HCT116 (cell line): ENCODE measurements around the gene CD7. TPM values are rescaled to one million over a fixed set of nuclear protein-coding genes. Genes with fewer than 3 reads are reported as not detected.
A peak's percentile ranks its signal among the peaks of the same experiment; 100 is the strongest.

Experiments used
- ATAC-seq: fragments of 200-7000 bp; cut with Tn5 transposase; 2 replicates; pipeline ENCODE4 v1.9.1; 2020; ENCODE audit warnings: mild to moderate bottlenecking, moderate library complexity
- BruUV-seq: library from RNA; stranded (reverse); fragments of 400-500 nt; replicated peaks from 2 replicates; lab custom pipeline; 2021; lab: Mats Ljungman, UMichigan
- CTCF ChIA-PET: fragments of 300-600 bp; sonication (Branson Sonifier 250); formaldehyde crosslinking; loops from one replicate; lab custom pipeline; 2021; ENCODE audit warnings: antibody characterized with exemption; lab: Charles Lee
- POLR2A ChIA-PET: fragments of 300-600, 350-600 bp; sonication (Branson Sonifier 250); formaldehyde crosslinking; loops from one replicate; lab custom pipeline; 2021; ENCODE audit warnings: antibody characterized with exemption; lab: Charles Lee
- RAD21 ChIA-PET, 2 experiments: fragments of 300-600 bp; sonication (Branson Sonifier 250); formaldehyde crosslinking; loops; one replicate each; lab custom pipeline; 2023; ENCODE audit warnings: low total read pairs in 2 of 2; ENCODE audit not compliant: uncharacterized antibody in 2 of 2, unreplicated experiment in 2 of 2, low non-redundant PET in 1 of 2; lab: Charles Lee
- DNase-seq: peaks from one replicate; pipeline ENCODE4 v3.0.0-alpha.2; 2010; ENCODE audit warnings: low read depth, low spot score
- H2AFZ ChIP-seq: fragments of 200-600 bp; shearing (Covaris generic), sonication (generic); 2 replicates; pipeline ENCODE4 v1.6.1; 2017; ENCODE audit warnings: low read depth, mixed run types, mixed read lengths, antibody characterized with exemption, low read length; ENCODE audit not compliant: poor library complexity, severe bottlenecking
- H3K27ac ChIP-seq: 2 replicates; pipeline ENCODE4 v1.5.1; 2012; ENCODE audit warnings: low read depth, low read length
- H3K27me3 ChIP-seq: fragments of 200-600 bp; sonication (generic); 2 replicates; pipeline ENCODE4 v1.6.1; 2016; ENCODE audit warnings: mixed run types, low read length, mixed read lengths; ENCODE audit not compliant: insufficient read depth
- H3K36me3 ChIP-seq, 2 experiments: fragments of 200-500 bp in 1 of 2; fragments of 200-600 bp in 1 of 2; sonication (Bioruptor generic) in 1 of 2; sonication (generic) in 1 of 2; 2 replicates each; pipeline versions ENCODE4 v1.5.1 to v1.6.1; 2014 to 2016; ENCODE audit warnings: low read length in 2 of 2, inconsistent platforms in 1 of 2, mixed read lengths in 1 of 2, mixed run types in 1 of 2; ENCODE audit not compliant: insufficient read depth in 2 of 2, control insufficient read depth in 1 of 2
- H3K4me1 ChIP-seq, 2 experiments: fragments of 200-600 bp in 1 of 2; sonication (generic) in 1 of 2; 2 replicates each; pipeline versions ENCODE4 v1.5.1 to v1.6.1; 2012 to 2017; ENCODE audit warnings: low read length in 2 of 2, inconsistent platforms in 1 of 2, mild to moderate bottlenecking in 1 of 2, mixed read lengths in 1 of 2, mixed run types in 1 of 2, moderate library complexity in 1 of 2; ENCODE audit not compliant: insufficient read depth in 2 of 2, control insufficient read depth in 1 of 2
- H3K4me2 ChIP-seq: fragments of 200-600 bp; sonication (generic); 2 replicates; pipeline ENCODE4 v1.6.1; 2017; ENCODE audit warnings: mixed run types, low read length, mixed read lengths
- H3K4me3 ChIP-seq, 2 experiments: fragments of 200-600 bp in 1 of 2; sonication (generic) in 1 of 2; replicated peaks in 1 of 2; 2 replicates each; pipeline ENCODE4 v1.5.1; 2011 to 2016; ENCODE audit warnings: low read length in 2 of 2, control low read depth in 1 of 2, low read depth in 1 of 2, mild to moderate bottlenecking in 1 of 2, mixed read lengths in 1 of 2, mixed run types in 1 of 2
- H3K79me2 ChIP-seq: fragments of 200-600 bp; sonication (generic); 2 replicates; pipeline ENCODE4 v1.6.1; 2017; ENCODE audit warnings: mild to moderate bottlenecking, mixed run types, low read length, moderate library complexity, mixed read lengths; ENCODE audit not compliant: insufficient read depth
- H3K9ac ChIP-seq: fragments of 200-600 bp; sonication (generic); 2 replicates; pipeline ENCODE4 v1.6.1; 2016; ENCODE audit warnings: low read length, mixed read lengths
- H3K9me2 ChIP-seq: fragments of 200-600 bp; sonication (generic), shearing (Covaris generic); 2 replicates; pipeline ENCODE4 v1.6.1; 2017; ENCODE audit warnings: mixed run types, mild to moderate bottlenecking, moderate library complexity; ENCODE audit not compliant: insufficient read depth
- H3K9me3 ChIP-seq, 2 experiments: fragments of 200-500 bp in 1 of 2; fragments of 200-600 bp in 1 of 2; sonication (Bioruptor generic) in 1 of 2; sonication (generic) in 1 of 2; 2 replicates each; pipeline ENCODE4 v1.6.1; 2014 to 2017; ENCODE audit warnings: low read length in 2 of 2, mixed read lengths in 2 of 2, inconsistent platforms in 1 of 2, low read depth in 1 of 2, mild to moderate bottlenecking in 1 of 2, mixed run types in 1 of 2, moderate library complexity in 1 of 2; ENCODE audit not compliant: control insufficient read depth in 1 of 2, insufficient read depth in 1 of 2
- H4K20me1 ChIP-seq: fragments of 200-600 bp; sonication (generic), shearing (Covaris generic); 2 replicates; pipeline ENCODE4 v1.6.1; 2017; ENCODE audit warnings: mixed run types, mild to moderate bottlenecking, moderate library complexity; ENCODE audit not compliant: insufficient read depth
- CTCF ChIP-seq, 3 experiments: fragments of 200-600 bp in 1 of 3; sonication (generic) in 1 of 3; IDR thresholded peaks in 2 of 3; conservative IDR thresholded peaks in 1 of 3; 2 replicates each; pipeline ENCODE4 v1.5.1; 2012 to 2017; ENCODE audit warnings: low read depth in 2 of 3, low read length in 2 of 3, antibody characterized with exemption in 1 of 3, borderline replicate concordance in 1 of 3, control low read depth in 1 of 3, mild to moderate bottlenecking in 1 of 3, mixed read lengths in 1 of 3, mixed run types in 1 of 3, moderate library complexity in 1 of 3; ENCODE audit not compliant: insufficient read depth in 1 of 3
- EGR1 ChIP-seq: IDR thresholded peaks from 2 replicates; pipeline ENCODE4 v1.6.1; 2012; ENCODE audit warnings: low read depth
- ELF1 ChIP-seq: IDR thresholded peaks from 2 replicates; pipeline ENCODE4 v1.6.1; 2012; ENCODE audit warnings: low read depth, borderline replicate concordance
- EZH2 ChIP-seq: fragments of 200-600 bp; sonication (generic); IDR thresholded peaks from 2 replicates; pipeline ENCODE4 v1.6.1; 2017; ENCODE audit warnings: antibody characterized with exemption, mixed run types
- JUND ChIP-seq: IDR thresholded peaks from 2 replicates; pipeline ENCODE4 v1.6.1; 2012
- POLR2A ChIP-seq: IDR thresholded peaks from 2 replicates; pipeline ENCODE4 v1.7.0; 2011; ENCODE audit warnings: borderline replicate concordance; ENCODE audit not compliant: insufficient read depth, insufficient read length; ENCODE audit errors: extremely low read depth
- RAD21 ChIP-seq: IDR thresholded peaks from 2 replicates; pipeline ENCODE4 v1.6.1; 2012; ENCODE audit warnings: low read depth, mild to moderate bottlenecking
- SIN3A ChIP-seq: IDR thresholded peaks from 2 replicates; pipeline ENCODE4 v1.6.1; 2012; ENCODE audit warnings: low read depth
- TCF7L2 ChIP-seq: IDR thresholded peaks from 2 replicates; pipeline ENCODE4 v1.7.0; 2011; ENCODE audit warnings: borderline replicate concordance, inconsistent platforms; ENCODE audit not compliant: insufficient read depth, insufficient read length; ENCODE audit errors: extremely low read depth
- ZBTB33 ChIP-seq: IDR thresholded peaks from 2 replicates; pipeline ENCODE4 v1.6.1; 2011; ENCODE audit warnings: mild to moderate bottlenecking, low read length, moderate library complexity; ENCODE audit not compliant: insufficient replicate concordance; ENCODE audit errors: extremely low read depth
- intact Hi-C: fragments of 100-400 bp; cut with micrococcal nuclease; formaldehyde crosslinking; loops from 2 replicates; pipeline ENCODE4 v1.10.0; 2022
- total RNA-seq: library from RNA; stranded (reverse); gene quantifications from one replicate; pipeline ENCODE4 v1.2.1, GENCODE V29; 2021; ENCODE audit not compliant: unreplicated experiment

Gene CD7
- total RNA-seq, 1 experiment from 2014 or later = 0.61 TPM

DNA sequence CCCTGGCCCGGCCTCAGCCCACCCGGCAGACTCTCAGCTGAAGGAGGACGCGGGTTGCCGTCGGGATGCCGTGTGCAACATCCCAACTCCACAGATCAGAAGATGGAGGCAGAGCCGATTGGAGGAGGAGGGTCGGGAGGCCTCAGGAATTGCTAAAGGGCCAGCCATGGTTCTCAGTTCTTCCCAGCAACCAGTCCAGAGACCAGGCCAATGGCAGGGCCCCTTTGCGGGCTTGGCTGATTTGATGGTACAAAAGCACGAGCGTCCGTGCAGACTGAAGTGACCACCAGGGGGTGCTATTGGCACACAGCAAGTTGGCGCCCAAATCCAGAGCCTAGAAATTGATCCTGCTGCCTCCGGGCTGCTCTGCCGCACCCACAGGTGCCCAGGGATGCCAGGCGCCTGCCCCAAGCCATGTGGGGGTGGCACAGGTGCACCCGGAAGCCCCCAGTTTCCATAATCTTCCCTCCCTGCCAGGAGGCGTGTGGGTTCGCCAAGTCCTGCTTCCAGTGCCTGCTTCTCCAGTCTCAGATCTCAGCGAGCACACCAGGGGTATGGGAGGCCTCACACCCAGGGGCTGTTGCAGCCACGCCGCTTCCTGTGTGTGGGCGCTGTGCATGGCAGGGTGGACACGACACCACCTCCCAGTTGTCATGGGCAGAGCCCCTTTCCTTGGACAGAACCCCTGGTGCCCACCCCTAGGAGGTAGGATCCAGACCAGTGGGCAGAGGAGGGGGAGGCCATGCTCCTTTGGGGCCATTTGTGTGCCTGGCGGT is 34.5 kb upstream of the CD7 start:
- H3K79me2 ChIP-seq = no peaks in the 10 kb centered on the region
- no peaks in the 10 kb centered on the region for H4K20me1 ChIP-seq
- ATAC-seq = peak; percentile 92
- H3K9me3 ChIP-seq = no peaks in the 10 kb centered on the region
- 0 out of 2 replicates have a peak overlapping the region, but pooled peaks have one; percentile 4 for H3K9ac ChIP-seq
- peak overlapping the region; percentile 36 for H3K4me2 ChIP-seq
- TF ChIP-seq CTCF (IDR thresholded peaks at IDR 0.05 in 2 of 3, conservative IDR thresholded peaks at IDR 0.05 in 1 of 3; ENCODE audit: borderline replicate concordance in 1 of 3, insufficient read depth in 1 of 3, low read depth in 2 of 3, low read length in 2 of 3) (peak; percentile 97 to 99 (median 98)), EZH2 (no peak), RAD21 (peak; percentile 100)
- no peaks in the 10 kb centered on the region for H3K27me3 ChIP-seq
- no peaks in the 10 kb centered on the region for H3K9me2 ChIP-seq
- DNase-seq = peak; percentile 91
- no TSS peak for BruUV-seq
- ChIA-PET RAD21 (interaction anchor here in 1 of 2 experiments (0.7 kb wide), 1 partner anchor 323 kb away, joined by 3 read pairs; no protein-coding TSS in a partner anchor), POLR2A (no interaction called here), CTCF (interaction anchor here (1.0 to 1.6 kb wide), 3 partner anchors 8 to 109 kb away, joined by 3 to 6 read pairs (median 3); no protein-coding TSS in a partner anchor)
- peak overlapping the region; percentile 11 for H2AFZ ChIP-seq
- H3K27ac ChIP-seq = no peak overlapping the region
- no peaks in the 10 kb centered on the region for H3K36me3 ChIP-seq
- no peak overlapping the region for H3K4me3 ChIP-seq
- intact Hi-C loops = loop anchor here (1.0 to 5.0 kb wide), 4 partner anchors 62 to 415 kb away; partner anchors contain the start of gene RAC3
- H3K4me1 ChIP-seq = peaks cover 2 to 19% of the 10 kb centered on the region in 2 experiments; a peak in 3 of 4 replicates

DNA sequence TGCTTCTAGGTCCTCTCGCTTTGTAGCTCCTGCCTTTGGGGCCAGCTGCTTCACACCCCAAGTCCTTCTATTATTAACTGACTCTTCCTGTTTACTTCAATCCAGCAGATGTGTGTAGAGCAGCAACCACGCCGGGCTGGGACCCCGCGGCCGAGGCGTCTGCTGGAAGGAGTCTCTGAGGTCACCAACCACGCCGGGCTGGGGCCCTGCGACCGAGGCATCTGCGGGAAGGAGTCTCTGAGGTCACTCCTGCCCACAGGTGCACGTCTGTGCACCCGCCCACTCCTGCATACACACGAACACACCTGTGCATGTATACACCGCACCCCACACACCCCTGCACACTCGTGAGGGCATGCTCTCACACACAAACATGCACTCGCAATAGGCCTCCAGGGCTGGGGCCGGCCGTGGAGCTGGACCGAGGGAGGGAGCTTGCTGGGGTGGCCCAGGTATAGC is 33.9 kb upstream of the CD7 start:
- H4K20me1 ChIP-seq = no peaks in the 10 kb centered on the region
- intact Hi-C loops = loop anchor here (5.0 kb wide), 3 partner anchors 201 to 416 kb away; partner anchors contain the start of gene RAC3
- no peaks in the 10 kb centered on the region for H3K36me3 ChIP-seq
- no peak for DNase-seq
- H3K79me2 ChIP-seq = no peaks in the 10 kb centered on the region
- no peak overlapping the region for H3K27ac ChIP-seq
- H2AFZ ChIP-seq = no peak overlapping the region
- RAD21 ChIA-PET = interaction anchor here in 1 of 2 experiments (0.7 kb wide), 1 partner anchor 322 kb away, joined by 3 read pairs; no protein-coding TSS in a partner anchor
- H3K27me3 ChIP-seq = no peaks in the 10 kb centered on the region
- H3K4me2 ChIP-seq = 0 out of 2 replicates have a peak overlapping the region, but pooled peaks have one; percentile 36
- no TSS peak for BruUV-seq
- H3K9ac ChIP-seq = no peak overlapping the region
- no peak for ATAC-seq
- POLR2A ChIA-PET = no interaction called here
- H3K4me3 ChIP-seq = no peak overlapping the region
- H3K4me1 ChIP-seq = peaks cover 2 to 20% of the 10 kb centered on the region in 2 experiments; a peak in 3 of 4 replicates
- no peaks in the 10 kb centered on the region for H3K9me3 ChIP-seq
- H3K9me2 ChIP-seq = no peaks in the 10 kb centered on the region
- CTCF ChIA-PET = interaction anchor here (1.1 to 1.6 kb wide), 2 partner anchors 50 to 109 kb away, joined by 3 to 6 read pairs; no protein-coding TSS in a partner anchor
- TF ChIP-seq SIN3A = no peak
- TF ChIP-seq JUND = no peak
- TF ChIP-seq ELF1 = no peak
- no peak for TF ChIP-seq EGR1
- TF ChIP-seq POLR2A = no peak
- no peak for TF ChIP-seq TCF7L2
- no peak for TF ChIP-seq CTCF (IDR thresholded peaks at IDR 0.05 in 2 of 3, conservative IDR thresholded peaks at IDR 0.05 in 1 of 3; ENCODE audit: borderline replicate concordance in 1 of 3, insufficient read depth in 1 of 3, low read depth in 2 of 3, low read length in 2 of 3)
- TF ChIP-seq ZBTB33 = no peak
